ENCODE measurements around the gene FBXL3. TPM values are rescaled to one million over a fixed set of nuclear protein-coding genes. Genes with fewer than 3 reads are reported as not detected.

Gene FBXL3
- polyA plus RNA-seq, 1 donor (not counting 4 experiments of a cell fraction or from before 2014, with no cell fraction given): 25.4 TPM

DNA sequence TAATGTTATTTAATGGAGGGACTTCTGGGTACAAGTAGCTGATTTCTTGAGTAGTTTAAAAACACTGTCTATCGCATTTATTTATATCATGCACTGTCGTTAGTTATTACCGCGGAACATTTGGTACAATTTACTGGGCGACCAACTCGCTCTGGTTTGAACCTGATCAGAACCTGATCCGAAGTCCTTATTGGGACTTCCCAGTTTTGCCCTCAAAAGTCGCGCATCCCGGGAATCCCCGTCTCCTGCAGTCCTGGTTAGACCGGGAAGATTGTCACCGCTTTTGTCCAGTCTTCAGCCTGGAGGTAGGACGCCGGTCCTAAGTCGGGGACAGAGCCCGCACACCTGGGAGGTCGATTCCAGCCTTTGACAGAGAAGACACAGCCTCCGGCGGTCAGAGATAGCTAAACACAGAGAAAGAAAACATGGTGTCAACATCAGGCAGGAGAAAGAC is 34.4 kb downstream of the FBXL3 start:
- H3K9me3 ChIP-seq (ENCODE audit: control insufficient read depth, low read depth, low read length): no peaks in the 10 kb centered on the region
- peaks cover 26% of the 10 kb centered on the region for H3K4me1 ChIP-seq (ENCODE audit: control insufficient read depth, extremely low read depth, insufficient read depth, low read length)
- no peaks in the 10 kb centered on the region for H3K36me3 ChIP-seq (ENCODE audit: control insufficient read depth in 2 of 2, extremely low read depth in 1 of 2, insufficient read depth in 2 of 2, low read length in 2 of 2)
- DNase-seq (ENCODE audit: low read depth, low spot score) (no peak), FAIRE-seq (no peak)
- H3K27me3 ChIP-seq (ENCODE audit: control insufficient read depth, extremely low read depth, insufficient read depth, low read length): no peaks in the 10 kb centered on the region
- peak overlapping the region; percentile 88 for H2AFZ ChIP-seq (ENCODE audit: control insufficient read depth, low read length)
- H3K4me2 ChIP-seq (ENCODE audit: control insufficient read depth, extremely low read depth, insufficient read depth, low read depth, low read length): peak overlapping the region; percentile 99
- H3K4me3 ChIP-seq (ENCODE audit: control insufficient read depth in 2 of 3, extremely low read depth in 1 of 3, insufficient read depth in 2 of 3, low read depth in 1 of 3, low read length in 3 of 3): peak overlapping the region; percentile 79 to 96 (median 95)
- H3K9ac ChIP-seq (ENCODE audit: control insufficient read depth, extremely low read depth, insufficient read depth, low read length): peak overlapping the region; percentile 97
- H3K79me2 ChIP-seq (ENCODE audit: control insufficient read depth, insufficient read depth, low read length): peaks cover 25% of the 10 kb centered on the region
- no peaks in the 10 kb centered on the region for H4K20me1 ChIP-seq (ENCODE audit: control insufficient read depth, extremely low read depth, insufficient read depth, low read length)
- H3K9me1 ChIP-seq (ENCODE audit: control insufficient read depth, extremely low read depth, insufficient read depth, low read length): no peaks in the 10 kb centered on the region
- TF ChIP-seq CTCF (optimal IDR thresholded peaks at IDR 0.05 in 1 of 3, IDR thresholded peaks at IDR 0.05 in 1 of 3, conservative IDR thresholded peaks at IDR 0.05 in 1 of 3; ENCODE audit: extremely low read depth in 1 of 3, insufficient read depth in 2 of 3, low read length in 3 of 3): no peak
- TF ChIP-seq EZH2 (IDR thresholded peaks at IDR 0.05; ENCODE audit: low read length): no peak
- H3K27ac ChIP-seq (ENCODE audit: control insufficient read depth, insufficient read depth, low read length): peak overlapping the region; percentile 88
- dilution Hi-C loops (cut with MboI; ENCODE audit: extremely low pct_ligation_motif_present, low sequenced_read_pairs): no loop called here

DNA sequence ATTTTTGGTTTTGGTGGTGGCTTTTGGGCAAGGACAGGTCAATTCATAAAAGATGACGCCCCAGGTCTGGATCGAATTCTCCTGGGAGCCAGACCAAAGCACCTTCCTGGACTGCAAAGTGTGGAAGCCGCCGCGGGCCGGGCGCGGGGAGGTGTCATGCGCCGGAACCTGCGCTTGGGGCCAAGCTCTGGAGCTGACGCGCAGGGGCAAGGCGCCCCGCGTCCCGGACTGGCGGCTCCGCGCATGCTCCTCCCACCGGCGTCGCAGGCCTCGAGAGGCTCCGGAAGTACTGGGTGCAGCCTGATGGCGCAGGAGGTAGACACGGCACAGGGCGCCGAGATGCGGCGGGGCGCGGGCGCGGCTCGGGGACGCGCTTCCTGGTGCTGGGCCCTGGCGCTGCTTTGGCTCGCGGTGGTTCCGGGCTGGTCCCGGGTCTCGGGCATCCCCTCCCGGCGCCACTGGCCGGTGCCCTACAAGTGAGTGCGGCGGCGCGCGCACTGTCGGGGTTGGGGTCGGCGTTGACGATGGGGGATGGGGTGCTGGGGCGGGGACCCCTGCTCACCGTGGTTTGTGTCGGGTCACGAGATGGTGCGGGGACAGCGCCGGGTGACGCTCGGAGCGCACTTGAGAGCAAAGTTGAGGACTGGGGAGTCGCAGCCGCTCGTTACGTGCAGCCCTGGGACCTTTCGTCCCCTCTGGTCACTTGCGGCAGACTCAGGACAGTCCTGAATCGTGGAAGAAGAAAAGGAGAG is 35.0 kb downstream of the FBXL3 start, which contains the start of gene CLN5:
Gene CLN5 (plus strand): TSS at position 286 of the 752 bp plus-strand sequence. CDS start 18 bp downstream, at position 304.
- Histone ChIP-seq H3K4me2 (ENCODE audit: control insufficient read depth, extremely low read depth, insufficient read depth, low read depth, low read length) (peak within 1 kb of the TSS; percentile 99), H3K4me3 (ENCODE audit: control insufficient read depth in 2 of 3, extremely low read depth in 1 of 3, insufficient read depth in 2 of 3, low read depth in 1 of 3, low read length in 3 of 3) (peak within 1 kb of the TSS; percentile 79 to 96 (median 95)), H3K4me1 (ENCODE audit: control insufficient read depth, extremely low read depth, insufficient read depth, low read length) (peaks cover 26% of the 10 kb centered on the region), H3K36me3 (ENCODE audit: control insufficient read depth in 2 of 2, extremely low read depth in 1 of 2, insufficient read depth in 2 of 2, low read length in 2 of 2) (no peaks in the 10 kb centered on the region), H4K20me1 (ENCODE audit: control insufficient read depth, extremely low read depth, insufficient read depth, low read length) (no peaks in the 10 kb centered on the region), H3K79me2 (ENCODE audit: control insufficient read depth, insufficient read depth, low read length) (peaks cover 25% of the 10 kb centered on the region), H3K9me3 (ENCODE audit: control insufficient read depth, low read depth, low read length) (no peaks in the 10 kb centered on the region), H3K27me3 (ENCODE audit: control insufficient read depth, extremely low read depth, insufficient read depth, low read length) (no peaks in the 10 kb centered on the region), H3K27ac (ENCODE audit: control insufficient read depth, insufficient read depth, low read length) (peak within 1 kb of the TSS; percentile 88), H3K9ac (ENCODE audit: control insufficient read depth, extremely low read depth, insufficient read depth, low read length) (peak within 1 kb of the TSS; percentile 97), H3K9me1 (ENCODE audit: control insufficient read depth, extremely low read depth, insufficient read depth, low read length) (no peaks in the 10 kb centered on the region), H2AFZ (ENCODE audit: control insufficient read depth, low read length) (peak within 1 kb of the TSS; percentile 93)
- no peak for DNase-seq (ENCODE audit: low read depth, low spot score)
- dilution Hi-C loops (cut with MboI; ENCODE audit: extremely low pct_ligation_motif_present, low sequenced_read_pairs): no loop called here
- FAIRE-seq: no peak
- TF ChIP-seq CTCF (optimal IDR thresholded peaks at IDR 0.05 in 1 of 3, IDR thresholded peaks at IDR 0.05 in 1 of 3, conservative IDR thresholded peaks at IDR 0.05 in 1 of 3; ENCODE audit: extremely low read depth in 1 of 3, insufficient read depth in 2 of 3, low read length in 3 of 3): no peak
- TF ChIP-seq EZH2 (IDR thresholded peaks at IDR 0.05; ENCODE audit: low read length): no peak
